ENCODE measurements around the gene RHBDL2.

- TF ChIP-seq SRF (CRISPR knock-in tag; IDR thresholded peaks at IDR 0.05) (no peak), HNRNPLL (IDR thresholded peaks at IDR 0.05; ENCODE audit: low read depth, low read length, poor library complexity, severe bottlenecking) (no peak), BHLHE40 (IDR thresholded peaks at IDR 0.05; ENCODE audit: low read length) (no peak), POLR2A (conservative IDR thresholded peaks at IDR 0.05) (no peak), LEF1 (IDR thresholded peaks at IDR 0.05) (no peak)
- TF ChIP-seq, protein P1, sequence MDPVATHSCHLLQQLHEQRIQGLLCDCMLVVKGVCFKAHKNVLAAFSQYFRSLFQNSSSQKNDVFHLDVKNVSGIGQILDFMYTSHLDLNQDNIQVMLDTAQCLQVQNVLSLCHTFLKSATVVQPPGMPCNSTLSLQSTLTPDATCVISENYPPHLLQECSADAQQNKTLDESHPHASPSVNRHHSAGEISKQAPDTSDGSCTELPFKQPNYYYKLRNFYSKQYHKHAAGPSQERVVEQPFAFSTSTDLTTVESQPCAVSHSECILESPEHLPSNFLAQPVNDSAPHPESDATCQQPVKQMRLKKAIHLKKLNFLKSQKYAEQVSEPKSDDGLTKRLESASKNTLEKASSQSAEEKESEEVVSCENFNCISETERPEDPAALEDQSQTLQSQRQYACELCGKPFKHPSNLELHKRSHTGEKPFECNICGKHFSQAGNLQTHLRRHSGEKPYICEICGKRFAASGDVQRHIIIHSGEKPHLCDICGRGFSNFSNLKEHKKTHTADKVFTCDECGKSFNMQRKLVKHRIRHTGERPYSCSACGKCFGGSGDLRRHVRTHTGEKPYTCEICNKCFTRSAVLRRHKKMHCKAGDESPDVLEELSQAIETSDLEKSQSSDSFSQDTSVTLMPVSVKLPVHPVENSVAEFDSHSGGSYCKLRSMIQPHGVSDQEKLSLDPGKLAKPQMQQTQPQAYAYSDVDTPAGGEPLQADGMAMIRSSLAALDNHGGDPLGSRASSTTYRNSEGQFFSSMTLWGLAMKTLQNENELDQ (CRISPR knock-in tag; IDR thresholded peaks at IDR 0.05; ENCODE audit: borderline replicate concordance): no peak
Observed at GRCh38 chr1:38962113-38962512, 20.5 kb upstream of the RHBDL2 start.

All from K562 (cell line).